Small intestine (tissue), 7 donors: ENCODE results near the gene TEX13D. TPM values are rescaled to one million over a fixed set of nuclear protein-coding genes. Genes with fewer than 3 reads are reported as not detected.
"Not testable (repeated sequence)": the region's sequence is repeated elsewhere in the genome, so short reads cannot be mapped to it uniquely, and the experiment has no call there.

Experiments used
- DNase-seq, 2 donors: peaks; one replicate each; pipeline versions ENCODE4 v3.0.0 to v3.0.0-alpha.2; 2013
- FAIRE-seq: peaks from 2 replicates; lab custom pipeline; 2012; peaks lifted over from hg19 to GRCh38; lab: Jason Lieb, UNC
- H3K27ac ChIP-seq, 3 donors: one replicate each; pipeline ENCODE4 v1.5.1; 2013; ENCODE audit warnings: low read length in 2 of 3, mild to moderate bottlenecking in 2 of 3, control low read depth in 1 of 3, inconsistent platforms in 1 of 3, low read depth in 1 of 3, moderate library complexity in 1 of 3
- H3K27me3 ChIP-seq, 3 donors: one replicate each; pipeline ENCODE4 v1.6.1; 2013; ENCODE audit warnings: low read length in 3 of 3, inconsistent platforms in 1 of 3; ENCODE audit not compliant: control insufficient read depth in 3 of 3, insufficient read depth in 3 of 3
- H3K36me3 ChIP-seq, 3 donors: one replicate each; pipeline ENCODE4 v1.6.1; 2013; ENCODE audit warnings: low read length in 3 of 3, inconsistent platforms in 1 of 3, low read depth in 1 of 3, mild to moderate bottlenecking in 1 of 3, moderate library complexity in 1 of 3; ENCODE audit not compliant: control insufficient read depth in 3 of 3, insufficient read depth in 2 of 3
- H3K4me1 ChIP-seq, 3 donors: one replicate each; pipeline ENCODE4 v1.6.1; 2013; ENCODE audit warnings: low read length in 2 of 3, inconsistent platforms in 1 of 3, low read depth in 1 of 3, mild to moderate bottlenecking in 1 of 3, moderate library complexity in 1 of 3; ENCODE audit not compliant: control insufficient read depth in 3 of 3, insufficient read depth in 2 of 3
- H3K4me3 ChIP-seq, 3 donors: one replicate each; pipeline ENCODE4 v1.5.1; 2013; ENCODE audit warnings: low read length in 3 of 3, control low read depth in 1 of 3, inconsistent platforms in 1 of 3, low read depth in 1 of 3, mild to moderate bottlenecking in 1 of 3, moderate library complexity in 1 of 3
- H3K9me3 ChIP-seq, 2 donors: one replicate each; pipeline ENCODE4 v1.6.1; 2013; ENCODE audit warnings: low read depth in 1 of 2, low read length in 1 of 2; ENCODE audit not compliant: control insufficient read depth in 2 of 2, insufficient read depth in 1 of 2
- WGBS, 3 donors: extraction: QIAGEN DNeasy Blood & Tissue Kit; methylation state at CpG; one replicate each; pipeline ENCODE4 v1.1.7; 2013; 5-methylcytosine and 5-hydroxymethylcytosine counted together
- polyA plus RNA-seq, 4 donors: library from polyadenylated mRNA; stranded (reverse) in 3 of 4; unstranded in 1 of 4; fragments of 200-250 nt in 3 of 4; fragments of 120-200 nt in 1 of 4; gene quantifications; one replicate each; pipeline versions ENCODE4 v1.2.1 to v1.2.3, GENCODE V29; 2013
- donor health status: healthy with polysubstance abuse.
- donor health status: control.
- donor health status: control.
- donor health status: Bipolar disorder and iron deficiency.
- donor health status: healthy.

TEX13D gene
- polyA plus RNA-seq, 4 donors = not detected

DNA sequence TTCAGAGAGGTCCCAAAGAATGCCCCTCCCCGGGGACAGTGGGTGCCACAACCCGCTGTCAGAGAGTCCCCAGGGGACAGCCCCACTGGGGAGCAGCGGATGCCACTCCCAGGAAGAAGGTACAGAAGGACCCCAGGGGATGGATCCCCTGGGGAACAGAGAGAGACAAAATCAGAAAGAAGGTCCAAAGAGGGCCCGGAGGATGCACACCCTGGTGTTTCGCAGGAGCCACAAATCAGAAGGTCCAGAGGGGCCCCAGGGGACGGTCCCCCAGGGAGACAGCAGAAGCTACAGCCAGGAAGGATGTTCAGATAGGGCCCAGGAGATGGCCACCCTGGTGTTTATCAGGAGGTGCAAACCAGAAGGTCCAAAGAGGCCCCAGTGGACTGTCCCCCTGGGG, 1.4 kb downstream of the TEX13D start:
- no peak for DNase-seq
- 79 to 98% (median 87%) methylated on average over 5 to 6 of the region's 6 CpGs for WGBS, 3 donors

GRCh38 chrX:124334555-124334954, 2.1 kb downstream of the TEX13D start:
- not testable (repeated sequence) for H3K36me3 ChIP-seq, H3K4me3 ChIP-seq, H3K4me1 ChIP-seq, H3K27me3 ChIP-seq, H3K9me3 ChIP-seq, H3K27ac ChIP-seq, DNase-seq, FAIRE-seq
- WGBS, 3 donors = 54 to 89% (median 70%) methylated on average over 2 of the region's 2 CpGs

More for the DNA sequence above, 1.4 kb downstream of the TEX13D start:
- no peaks in the 10 kb centered on the region for H3K9me3 ChIP-seq
- FAIRE-seq = no peak
- H3K27ac ChIP-seq = no peak overlapping the region
- no peak overlapping the region for H3K4me3 ChIP-seq
- no peaks in the 10 kb centered on the region for H3K36me3 ChIP-seq
- H3K27me3 ChIP-seq = no peaks in the 10 kb centered on the region
- no peaks in the 10 kb centered on the region for H3K4me1 ChIP-seq

- no peak for FAIRE-seq
- no peaks in the 10 kb centered on the region for H3K9me3 ChIP-seq
- no peaks in the 10 kb centered on the region for H3K27me3 ChIP-seq
- WGBS, 3 donors = 24 to 73% (median 63%) methylated on average over 1 of the region's 1 CpG
- H3K27ac ChIP-seq = no peak overlapping the region
- DNase-seq = no peak
- no peak overlapping the region for H3K4me3 ChIP-seq
- no peaks in the 10 kb centered on the region for H3K36me3 ChIP-seq
- no peaks in the 10 kb centered on the region for H3K4me1 ChIP-seq
Measured at GRCh38 chrX:124335598-124335997, 3.1 kb downstream of the TEX13D start.

DNA sequence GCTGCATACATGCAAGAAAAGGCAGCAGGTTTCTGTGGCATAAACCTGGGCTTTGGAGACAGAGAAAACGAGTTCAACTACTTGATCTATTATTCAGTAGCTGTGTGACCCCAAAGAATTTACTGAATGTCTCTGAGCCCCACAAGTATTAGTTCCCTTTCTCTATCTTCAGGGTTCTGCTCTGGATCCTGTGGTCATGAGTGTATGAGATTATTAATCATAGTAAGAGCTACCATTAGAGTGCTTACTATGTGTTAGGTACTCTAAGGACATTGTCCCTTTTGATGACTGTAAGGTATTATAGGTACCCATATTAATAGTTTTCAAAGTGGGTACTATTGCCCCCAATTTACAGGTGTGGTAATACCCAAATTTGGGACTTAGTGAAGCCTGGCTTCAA, 5.5 kb downstream of the TEX13D start:
- WGBS, 3 donors = 14 to 58% (median 33%) methylated on average over 1 of the region's 1 CpG
- Histone ChIP-seq H3K27ac (no peak overlapping the region), H3K4me3 (no peak overlapping the region), H3K4me1 (no peaks in the 10 kb centered on the region), H3K9me3 (no peaks in the 10 kb centered on the region), H3K27me3 (no peaks in the 10 kb centered on the region), H3K36me3 (no peaks in the 10 kb centered on the region)
- no peak for FAIRE-seq
- no peak for DNase-seq

DNA sequence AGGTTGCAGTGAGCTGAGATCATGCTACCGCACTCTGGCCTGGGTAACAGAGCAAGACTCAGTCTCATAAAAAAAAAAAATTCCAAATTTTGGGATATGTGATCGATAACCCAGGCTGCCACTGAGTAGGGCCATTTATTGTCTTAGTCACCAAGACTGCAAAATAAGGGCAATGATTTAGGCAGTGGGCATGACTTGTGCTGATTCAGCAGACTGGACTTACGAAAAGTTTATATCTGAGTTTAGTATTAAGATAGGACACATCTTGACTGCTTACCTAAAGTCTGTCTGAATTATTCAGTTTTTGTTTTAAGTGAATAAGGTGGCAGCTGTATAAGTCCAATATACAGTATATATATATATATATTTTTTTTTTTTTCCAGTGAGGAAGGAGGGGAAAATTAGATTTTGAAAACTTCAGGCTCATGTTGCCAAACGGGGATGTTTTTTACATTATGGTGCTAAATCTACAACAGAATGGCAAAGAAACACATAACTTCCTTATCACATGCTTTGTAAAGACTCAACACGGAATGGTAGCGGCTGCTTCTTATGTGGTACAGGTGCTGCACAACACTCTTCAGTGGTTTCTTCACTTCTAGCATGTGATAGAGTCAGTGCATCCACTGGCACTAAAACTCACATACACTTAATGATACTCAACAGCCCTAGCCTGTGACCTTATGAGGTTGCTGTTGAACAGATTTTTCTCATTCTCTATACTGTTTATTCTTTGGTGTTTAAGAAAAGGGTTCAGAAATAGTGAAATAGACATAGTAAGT, 6.5 kb downstream of the TEX13D start:
- no peaks in the 10 kb centered on the region for H3K4me1 ChIP-seq
- FAIRE-seq (no peak), DNase-seq (no peak)
- no peak overlapping the region for H3K27ac ChIP-seq
- H3K27me3 ChIP-seq = no peaks in the 10 kb centered on the region
- no peaks in the 10 kb centered on the region for H3K9me3 ChIP-seq
- H3K36me3 ChIP-seq = no peaks in the 10 kb centered on the region
- WGBS, 3 donors = 78 to 90% (median 86%) methylated on average over 6 of the region's 6 CpGs
- H3K4me3 ChIP-seq = no peak overlapping the region

DNA sequence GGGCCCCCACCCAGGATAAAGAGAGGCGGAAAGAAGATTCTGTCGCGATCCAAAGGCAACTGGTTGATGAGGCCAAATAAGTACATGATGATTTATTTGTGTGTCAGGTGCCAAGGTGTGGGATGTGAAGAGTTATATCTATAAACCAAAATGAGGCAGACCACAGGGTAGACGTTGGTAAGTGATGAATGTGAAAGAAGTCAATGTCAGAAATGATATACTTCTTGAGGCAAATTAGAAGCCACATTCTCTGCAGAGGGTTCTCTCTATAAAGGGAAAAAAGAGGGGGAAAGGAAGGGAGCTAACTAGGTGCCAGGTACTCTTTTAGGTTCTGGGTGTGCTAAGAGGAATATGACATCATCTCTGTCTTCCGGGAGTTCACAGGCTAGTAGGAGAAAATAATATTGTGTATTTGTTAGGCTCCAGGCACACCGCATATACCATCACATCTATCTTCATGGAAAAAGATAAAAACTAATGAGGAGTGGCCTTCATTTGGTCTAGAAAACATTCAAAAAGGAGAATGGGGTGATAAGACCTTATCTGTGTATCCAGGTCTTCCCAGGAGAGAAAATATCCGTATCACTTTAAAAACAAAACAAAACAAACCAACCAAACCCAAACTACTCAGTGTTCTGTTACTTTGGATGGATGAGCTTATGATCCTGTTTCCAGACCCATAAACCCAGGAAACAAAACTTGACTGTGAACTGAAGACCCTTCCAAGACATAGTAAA, 9.1 kb downstream of the TEX13D start:
- Histone ChIP-seq H3K27me3 (no peaks in the 10 kb centered on the region), H3K36me3 (no peaks in the 10 kb centered on the region), H3K4me1 (no peaks in the 10 kb centered on the region), H3K27ac (no peak overlapping the region), H3K9me3 (no peaks in the 10 kb centered on the region), H3K4me3 (no peak overlapping the region)
- no peak for DNase-seq
- FAIRE-seq = no peak
- 64 to 77% (median 73%) methylated on average over 7 of the region's 7 CpGs for WGBS, 3 donors

DNA sequence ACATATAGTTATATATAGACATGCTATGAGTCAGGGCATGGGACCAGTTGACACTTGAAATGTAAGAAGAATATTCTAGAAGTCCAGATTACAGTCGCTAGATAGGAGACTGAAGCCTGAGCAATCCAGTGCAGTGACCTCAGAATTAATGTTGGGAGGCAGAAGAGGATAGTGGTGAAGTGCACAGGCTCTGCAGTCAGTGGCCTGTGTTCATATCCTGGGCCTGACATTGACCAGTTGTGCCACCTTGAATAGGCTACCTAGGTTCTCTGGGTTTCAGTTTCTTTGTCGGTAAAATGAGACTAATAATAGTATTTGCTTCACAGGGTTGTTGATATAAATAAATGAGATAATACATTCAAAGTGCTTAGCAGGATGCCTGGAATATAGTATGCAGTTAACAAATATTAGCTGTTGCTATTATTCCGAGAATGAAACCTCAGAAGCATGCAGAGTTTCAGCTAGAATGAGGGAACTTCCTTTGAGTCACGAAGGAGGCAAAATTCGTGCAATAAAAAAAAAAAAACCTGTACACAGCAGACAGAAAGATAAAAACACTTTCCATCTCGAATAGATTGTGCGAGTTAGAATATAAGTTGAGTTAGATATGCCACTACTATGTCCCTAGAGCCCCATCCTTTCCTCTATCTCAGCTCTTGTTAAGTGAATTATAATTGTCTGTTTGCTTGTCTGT, 9.9 kb downstream of the TEX13D start:
- no peak for FAIRE-seq
- no peaks in the 10 kb centered on the region for H3K9me3 ChIP-seq
- 60 to 77% (median 66%) methylated on average over 7 of the region's 7 CpGs for WGBS, 3 donors

GRCh38 chrX:124343016-124343415, 10.6 kb downstream of the TEX13D start:
- H3K27ac ChIP-seq = no peak overlapping the region
- DNase-seq (no peak), FAIRE-seq (no peak)
- no peaks in the 10 kb centered on the region for H3K36me3 ChIP-seq
- no peaks in the 10 kb centered on the region for H3K27me3 ChIP-seq
- no peaks in the 10 kb centered on the region for H3K9me3 ChIP-seq
- H3K4me3 ChIP-seq = no peak overlapping the region
- no peaks in the 10 kb centered on the region for H3K4me1 ChIP-seq

More for the DNA sequence above, 9.9 kb downstream of the TEX13D start:
- Histone ChIP-seq H3K27ac (peak overlapping the region in 1 of 3 donors; percentile 72), H3K4me3 (no peak overlapping the region), H3K36me3 (no peaks in the 10 kb centered on the region), H3K27me3 (no peaks in the 10 kb centered on the region), H3K4me1 (no peaks in the 10 kb centered on the region)
- DNase-seq = no peak
